Measurements from ENCODE around the gene TMEM101. TPM values are rescaled to one million over a fixed set of nuclear protein-coding genes. Genes with fewer than 3 reads are reported as not detected.

Gene TMEM101
- total and polyA plus RNA-seq, 2 of the 8 experiments (the other 6 are each of a cell fraction or from before 2014, with no cell fraction given) = 16.1 to 44.7 TPM

DNA sequence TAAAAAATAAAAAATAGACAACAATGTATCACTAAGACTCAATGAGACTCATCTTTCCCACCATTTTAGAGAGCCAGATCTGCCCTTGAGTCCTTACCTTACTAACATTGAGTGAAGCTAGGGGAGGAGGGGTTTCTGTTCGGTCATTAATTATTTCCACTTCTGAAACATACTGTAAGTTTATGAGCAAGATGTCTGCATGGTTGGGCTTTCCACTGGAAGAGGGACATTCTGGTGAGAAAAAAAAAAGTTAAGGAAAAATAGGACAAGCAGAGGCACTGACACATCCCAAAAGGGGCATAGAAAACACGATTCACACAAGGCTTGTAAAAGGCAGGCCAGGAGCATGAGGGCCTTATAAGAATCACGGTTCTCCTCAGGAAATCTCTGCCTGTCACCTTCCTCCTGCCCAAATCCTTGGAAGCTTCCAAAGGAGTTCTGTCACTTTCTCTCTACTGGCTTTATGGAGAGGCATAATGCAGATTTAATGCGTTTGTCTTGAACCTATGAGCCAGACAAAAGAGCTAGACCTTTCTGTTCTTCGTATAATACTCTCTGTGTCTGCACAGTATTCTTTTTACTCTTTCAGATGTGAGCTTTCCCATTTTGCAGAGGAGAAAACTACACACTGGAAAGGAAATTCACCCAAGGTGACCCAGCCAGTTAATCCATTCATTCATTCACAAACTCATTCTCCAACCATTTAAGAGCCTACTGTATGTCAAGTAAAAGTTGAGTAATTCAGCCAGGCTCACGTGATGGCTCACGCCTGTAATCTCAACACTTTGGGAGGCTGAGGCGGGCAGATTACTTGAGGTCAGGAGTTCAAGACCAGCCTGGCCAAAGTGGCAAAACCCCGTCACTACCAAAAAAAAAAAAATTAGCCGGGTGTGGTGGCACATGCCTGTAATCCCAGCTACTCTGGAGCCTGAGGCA lies 49.2 kb upstream of the TMEM101 start (continued):
- TF ChIP-seq, protein P1, sequence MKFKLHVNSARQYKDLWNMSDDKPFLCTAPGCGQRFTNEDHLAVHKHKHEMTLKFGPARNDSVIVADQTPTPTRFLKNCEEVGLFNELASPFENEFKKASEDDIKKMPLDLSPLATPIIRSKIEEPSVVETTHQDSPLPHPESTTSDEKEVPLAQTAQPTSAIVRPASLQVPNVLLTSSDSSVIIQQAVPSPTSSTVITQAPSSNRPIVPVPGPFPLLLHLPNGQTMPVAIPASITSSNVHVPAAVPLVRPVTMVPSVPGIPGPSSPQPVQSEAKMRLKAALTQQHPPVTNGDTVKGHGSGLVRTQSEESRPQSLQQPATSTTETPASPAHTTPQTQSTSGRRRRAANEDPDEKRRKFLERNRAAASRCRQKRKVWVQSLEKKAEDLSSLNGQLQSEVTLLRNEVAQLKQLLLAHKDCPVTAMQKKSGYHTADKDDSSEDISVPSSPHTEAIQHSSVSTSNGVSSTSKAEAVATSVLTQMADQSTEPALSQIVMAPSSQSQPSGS (IDR thresholded peaks at IDR 0.05; ENCODE audit: low read length) = no peak
- TF ChIP-seq TAF7 (optimal IDR thresholded peaks at IDR 0.05; ENCODE audit: borderline replicate concordance, low read depth, low read length) (no peak), CBX5 (IDR thresholded peaks at IDR 0.05; ENCODE audit: low read depth, low read length) (no peak), ASH2L (IDR thresholded peaks at IDR 0.05; ENCODE audit: low read length) (no peak), NANOG (IDR thresholded peaks at IDR 0.05; ENCODE audit: insufficient read depth, low read depth, low read length, poor library complexity, severe bottlenecking) (no peak), SIX5 (IDR thresholded peaks at IDR 0.05; ENCODE audit: low read depth, low read length) (no peak), SIRT6 (IDR thresholded peaks at IDR 0.05; ENCODE audit: low read length) (no peak), SUZ12 (IDR thresholded peaks at IDR 0.05; ENCODE audit: low read length) (no peak), GTF2F1 (IDR thresholded peaks at IDR 0.05; ENCODE audit: borderline replicate concordance, low read depth, low read length) (no peak)

Data from H1 (cell line).